Measurements from ENCODE around the gene MYO1F. TPM values are rescaled to one million over a fixed set of nuclear protein-coding genes. Genes with fewer than 3 reads are reported as not detected.

MYO1F gene
- total RNA-seq, 4 donors from 2014 or later, result 20.3 to 61.5 (median 21.7) TPM

GRCh38 chr19:8477889-8478288 is 99.4 kb downstream of the MYO1F start:
- H3K36me3 ChIP-seq, result peaks cover 0 to 84% (median 4%) of the 10 kb centered on the region in 3 donors

GRCh38 chr19:8476524-8476923 is 100.7 kb downstream of the MYO1F start:
- no peaks in the 10 kb centered on the region for H3K27me3 ChIP-seq
- peaks cover 0 to 84% (median 4%) of the 10 kb centered on the region in 3 donors for H3K36me3 ChIP-seq
- H3K4me3 ChIP-seq, result no peak overlapping the region
- peaks cover 0 to 45% (median 0%) of the 10 kb centered on the region in 4 donors for H3K4me1 ChIP-seq
- DNase-seq (ENCODE audit: low spot score in 2 of 2), result no peak
- no peak for TF ChIP-seq EP300 (IDR thresholded peaks at IDR 0.05)
- TF ChIP-seq POLR2A (IDR thresholded peaks at IDR 0.05), result no peak
- no peak for TF ChIP-seq CTCF (IDR thresholded peaks at IDR 0.05)
- 71 to 72% methylated on average over 8 of the region's 8 CpGs for WGBS, 2 donors
- no peak overlapping the region for H3K27ac ChIP-seq
- no peaks in the 10 kb centered on the region for H3K9me3 ChIP-seq

More at GRCh38 chr19:8477889-8478288, 99.4 kb downstream of the MYO1F start:
- 72 to 78% methylated on average over 4 of the region's 4 CpGs for WGBS, 2 donors
- TF ChIP-seq POLR2A (IDR thresholded peaks at IDR 0.05) (no peak), CTCF (IDR thresholded peaks at IDR 0.05) (no peak), EP300 (IDR thresholded peaks at IDR 0.05) (no peak)
- no peak for DNase-seq (ENCODE audit: low spot score in 2 of 2)
- H3K9me3 ChIP-seq, result no peaks in the 10 kb centered on the region
- no peaks in the 10 kb centered on the region for H3K27me3 ChIP-seq
- H3K4me3 ChIP-seq, result no peak overlapping the region
- no peak overlapping the region for H3K27ac ChIP-seq
- peaks cover 0 to 53% (median 0%) of the 10 kb centered on the region in 4 donors for H3K4me1 ChIP-seq

DNA sequence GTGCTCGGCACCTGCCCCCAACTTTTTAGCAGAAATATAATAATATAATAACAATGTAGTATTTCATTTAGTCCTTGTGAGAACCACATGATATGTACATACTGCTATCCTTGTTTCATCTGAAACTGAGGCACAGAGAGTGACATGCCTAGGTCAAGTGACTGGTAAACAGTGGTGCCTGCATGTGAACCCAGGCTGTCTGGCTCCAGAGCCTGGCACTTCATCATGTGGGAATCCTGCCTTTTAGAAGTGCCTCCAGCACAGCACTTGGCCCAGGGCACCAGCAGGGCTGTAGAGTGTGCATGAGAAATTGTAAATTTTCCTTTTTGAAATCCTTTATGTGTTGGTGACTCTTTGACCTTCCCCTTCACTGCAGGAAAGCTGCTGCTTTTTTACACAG is 102.2 kb downstream of the MYO1F start:
- Histone ChIP-seq H3K4me3 (no peak overlapping the region), H3K9me3 (no peaks in the 10 kb centered on the region), H3K4me1 (peaks cover 0 to 33% (median 0%) of the 10 kb centered on the region in 4 donors), H3K27ac (no peak overlapping the region), H3K27me3 (no peaks in the 10 kb centered on the region), H3K36me3 (peaks cover 0 to 87% (median 6%) of the 10 kb centered on the region in 3 donors)
- WGBS, 2 donors, result 90 to 92% methylated on average over 1 of the region's 1 CpG
- no peak for TF ChIP-seq CTCF (IDR thresholded peaks at IDR 0.05)
- TF ChIP-seq POLR2A (IDR thresholded peaks at IDR 0.05), result no peak
- TF ChIP-seq EP300 (IDR thresholded peaks at IDR 0.05), result no peak
- DNase-seq (ENCODE audit: low spot score in 2 of 2), result no peak

- WGBS, 2 donors, result 80 to 84% methylated on average over 6 of the region's 6 CpGs
- no peak overlapping the region for H3K4me3 ChIP-seq
- no peak overlapping the region for H3K27ac ChIP-seq
- H3K27me3 ChIP-seq, result no peaks in the 10 kb centered on the region
- no peaks in the 10 kb centered on the region for H3K9me3 ChIP-seq
- DNase-seq (ENCODE audit: low spot score in 2 of 2), result no peak
- H3K36me3 ChIP-seq, result peaks cover 2 to 96% (median 10%) of the 10 kb centered on the region in 3 donors
- no peak for TF ChIP-seq EP300 (IDR thresholded peaks at IDR 0.05)
- TF ChIP-seq POLR2A (IDR thresholded peaks at IDR 0.05), result no peak
- TF ChIP-seq CTCF (IDR thresholded peaks at IDR 0.05), result no peak
- peaks cover 0 to 29% (median 0%) of the 10 kb centered on the region in 4 donors for H3K4me1 ChIP-seq
Observed at GRCh38 chr19:8473648-8474476, 103.4 kb downstream of the MYO1F start.

Other genes with a start within 250 kb of the MYO1F start
- 10 to 100 TPM; 13.8 to 34.8 (median 20.1) TPM for gene KANK3, start 234.2 kb downstream of the MYO1F start, total RNA-seq
- gene ANGPTL4, start 213.3 kb downstream of the MYO1F start, total RNA-seq, result 100 to 1,000 TPM in 1 of 4 donors, 10 to 100 TPM in 3; 52.2 to 256 (median 75.6) TPM
- gene RAB11B, start 187.1 kb downstream of the MYO1F start, total RNA-seq, result 100 to 1,000 TPM in 1 of 4 donors, 10 to 100 TPM in 3; 35.6 to 147 (median 68.9) TPM
- gene MARCHF2, start 164.1 kb downstream of the MYO1F start, total RNA-seq, result 100 to 1,000 TPM; 149 to 242 (median 184) TPM
- 100 to 1,000 TPM; 139 to 251 (median 164) TPM for gene HNRNPM, start 132.5 kb downstream of the MYO1F start, total RNA-seq
- gene PRAM1, start 74.8 kb downstream of the MYO1F start, total RNA-seq, result 1 to 10 TPM; 1.3 to 3.6 (median 1.6) TPM
- gene ZNF414, start 63.3 kb downstream of the MYO1F start, total RNA-seq, result 10 to 100 TPM; 10.3 to 62.4 (median 21.2) TPM
- gene ADAMTS10, start 33.3 kb upstream of the MYO1F start, total RNA-seq, result 100 to 1,000 TPM in 1 of 4 donors, 10 to 100 TPM in 3; 37.3 to 140 (median 66.6) TPM
- gene NFILZ, start 53.2 kb upstream of the MYO1F start, total RNA-seq, result not detected
- gene ACTL9, start 121.4 kb upstream of the MYO1F start, total RNA-seq, result not detected
- not detected for gene OR2Z1, start 144.2 kb upstream of the MYO1F start, total RNA-seq

Data from tibial nerve (tissue), 4 donors.